ENCODE results near the gene GSTO2. TPM values are rescaled to one million over a fixed set of nuclear protein-coding genes. Genes with fewer than 3 reads are reported as not detected.

The GSTO2 gene
- total and polyA plus RNA-seq, 2 donors from 2014 or later = 22.3 to 56.7 TPM

DNA sequence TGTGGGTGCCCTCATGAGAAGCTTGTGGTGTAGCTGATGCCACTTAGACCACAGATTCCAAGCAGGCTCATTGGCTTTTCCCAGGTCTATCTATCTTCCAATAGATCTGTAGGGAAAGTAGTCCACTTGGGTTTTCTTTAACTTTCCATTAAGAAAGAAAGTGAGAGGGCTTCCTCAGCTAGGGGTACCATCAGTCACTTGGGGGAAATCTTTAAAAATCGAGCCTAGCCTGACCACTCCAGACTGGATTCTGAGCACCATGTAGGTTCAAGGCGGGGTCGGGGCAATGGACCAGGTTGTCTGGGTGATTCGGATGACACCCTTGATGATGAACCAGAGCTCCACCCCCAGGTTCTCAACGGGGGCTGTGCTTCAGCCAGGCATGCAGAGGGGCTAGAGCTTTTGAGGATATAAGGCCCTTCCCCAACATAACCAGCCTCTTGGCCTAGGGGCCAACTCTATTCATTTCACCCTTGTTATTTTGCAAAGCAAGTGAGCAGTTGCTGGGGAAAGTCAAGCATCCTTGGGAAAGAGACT, 42.3 kb downstream of the GSTO2 start:
- Histone ChIP-seq H3K36me3 (ENCODE audit: control insufficient read depth in 2 of 3, insufficient read depth in 3 of 3, low read length in 3 of 3) (peaks cover 0 to 17% (median 2%) of the 10 kb centered on the region in 3 donors), H3K4me1 (ENCODE audit: control insufficient read depth in 2 of 3, insufficient read depth in 2 of 3, low read depth in 1 of 3, low read length in 3 of 3) (peaks cover 0 to 15% (median 12%) of the 10 kb centered on the region in 3 donors), H3K9ac (ENCODE audit: low read length in 3 of 3) (no peak overlapping the region), H3K4me3 (ENCODE audit: low read length in 3 of 3) (no peak overlapping the region), H3K27me3 (ENCODE audit: control insufficient read depth, insufficient read depth, low read length) (no peaks in the 10 kb centered on the region), H3K27ac (ENCODE audit: low read depth in 2 of 2, low read length in 2 of 2) (peak overlapping the region in 1 of 2 donors; percentile 5), H3K9me3 (ENCODE audit: control insufficient read depth in 2 of 3, insufficient read depth in 1 of 3, low read length in 3 of 3) (no peaks in the 10 kb centered on the region)
- intact Hi-C loops (cut with DNase I) = no loop called here
- FAIRE-seq (no peak), DNase-seq (no peak)
- TF ChIP-seq, protein P1, sequence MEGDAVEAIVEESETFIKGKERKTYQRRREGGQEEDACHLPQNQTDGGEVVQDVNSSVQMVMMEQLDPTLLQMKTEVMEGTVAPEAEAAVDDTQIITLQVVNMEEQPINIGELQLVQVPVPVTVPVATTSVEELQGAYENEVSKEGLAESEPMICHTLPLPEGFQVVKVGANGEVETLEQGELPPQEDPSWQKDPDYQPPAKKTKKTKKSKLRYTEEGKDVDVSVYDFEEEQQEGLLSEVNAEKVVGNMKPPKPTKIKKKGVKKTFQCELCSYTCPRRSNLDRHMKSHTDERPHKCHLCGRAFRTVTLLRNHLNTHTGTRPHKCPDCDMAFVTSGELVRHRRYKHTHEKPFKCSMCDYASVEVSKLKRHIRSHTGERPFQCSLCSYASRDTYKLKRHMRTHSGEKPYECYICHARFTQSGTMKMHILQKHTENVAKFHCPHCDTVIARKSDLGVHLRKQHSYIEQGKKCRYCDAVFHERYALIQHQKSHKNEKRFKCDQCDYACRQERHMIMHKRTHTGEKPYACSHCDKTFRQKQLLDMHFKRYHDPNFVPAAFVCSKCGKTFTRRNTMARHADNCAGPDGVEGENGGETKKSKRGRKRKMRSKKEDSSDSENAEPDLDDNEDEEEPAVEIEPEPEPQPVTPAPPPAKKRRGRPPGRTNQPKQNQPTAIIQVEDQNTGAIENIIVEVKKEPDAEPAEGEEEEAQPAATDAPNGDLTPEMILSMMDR (IDR thresholded peaks at IDR 0.05; ENCODE audit: borderline replicate concordance, extremely low read depth, insufficient read depth) = no peak

DNA sequence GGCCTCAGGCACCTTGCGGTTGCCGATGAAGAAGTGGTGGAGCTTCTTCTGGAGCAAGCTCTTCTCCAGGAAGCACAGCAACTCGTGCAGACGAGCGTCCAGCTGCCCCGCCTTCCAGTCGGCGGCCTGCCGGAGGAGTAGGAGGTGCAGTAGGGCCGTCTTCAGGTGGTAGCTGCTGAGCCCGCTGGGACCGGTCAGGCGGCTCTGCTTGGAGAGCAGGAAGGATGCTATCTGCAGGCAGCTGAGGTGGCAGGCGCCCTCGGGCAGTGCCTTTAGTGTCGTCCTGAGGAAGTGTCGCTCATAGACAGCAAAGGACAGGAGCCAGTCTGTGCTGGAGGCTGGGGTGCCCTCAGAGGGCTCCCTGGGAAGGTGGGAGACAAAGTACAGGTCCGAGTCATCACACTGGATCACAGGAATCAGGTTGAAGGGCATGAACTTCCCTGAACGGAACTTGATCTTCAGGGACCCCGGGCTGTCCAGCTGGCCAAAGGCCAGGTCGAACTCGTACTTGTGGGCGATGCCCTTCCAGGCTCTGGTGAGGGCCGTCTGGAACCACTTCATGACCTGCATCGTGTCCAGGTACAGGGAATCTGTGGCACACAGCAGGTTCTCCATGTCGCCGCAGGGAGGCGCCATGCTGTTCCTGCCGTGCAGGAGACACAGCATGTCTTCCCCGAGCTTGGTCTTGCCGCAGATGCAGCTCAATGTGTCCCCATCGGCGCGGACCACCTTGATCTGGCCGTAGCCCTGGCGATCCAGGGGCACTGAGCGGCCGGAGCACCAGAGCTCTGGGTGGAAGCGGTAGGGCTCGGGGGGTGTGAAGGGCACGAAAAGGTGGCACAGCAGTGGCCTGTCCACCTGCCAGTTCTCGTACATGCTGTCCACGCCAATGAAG, 45.9 kb downstream of the GSTO2 start:
- Histone ChIP-seq H3K27ac (ENCODE audit: low read depth in 2 of 2, low read length in 2 of 2) (no peak overlapping the region), H3K9me3 (ENCODE audit: control insufficient read depth in 2 of 3, insufficient read depth in 1 of 3, low read length in 3 of 3) (no peaks in the 10 kb centered on the region), H3K27me3 (ENCODE audit: control insufficient read depth, insufficient read depth, low read length) (no peaks in the 10 kb centered on the region), H3K4me3 (ENCODE audit: low read length in 3 of 3) (no peak overlapping the region), H3K36me3 (ENCODE audit: control insufficient read depth in 2 of 3, insufficient read depth in 3 of 3, low read length in 3 of 3) (peaks cover 0 to 17% (median 2%) of the 10 kb centered on the region in 3 donors), H3K4me1 (ENCODE audit: control insufficient read depth in 2 of 3, insufficient read depth in 2 of 3, low read depth in 1 of 3, low read length in 3 of 3) (peaks cover 0 to 28% (median 17%) of the 10 kb centered on the region in 3 donors), H3K9ac (ENCODE audit: low read length in 3 of 3) (no peak overlapping the region)
- TF ChIP-seq, protein P1 (IDR thresholded peaks at IDR 0.05; ENCODE audit: borderline replicate concordance, extremely low read depth, insufficient read depth) = no peak
- intact Hi-C loops (cut with DNase I) = no loop called here
- no peak for FAIRE-seq
- no peak for DNase-seq

DNA sequence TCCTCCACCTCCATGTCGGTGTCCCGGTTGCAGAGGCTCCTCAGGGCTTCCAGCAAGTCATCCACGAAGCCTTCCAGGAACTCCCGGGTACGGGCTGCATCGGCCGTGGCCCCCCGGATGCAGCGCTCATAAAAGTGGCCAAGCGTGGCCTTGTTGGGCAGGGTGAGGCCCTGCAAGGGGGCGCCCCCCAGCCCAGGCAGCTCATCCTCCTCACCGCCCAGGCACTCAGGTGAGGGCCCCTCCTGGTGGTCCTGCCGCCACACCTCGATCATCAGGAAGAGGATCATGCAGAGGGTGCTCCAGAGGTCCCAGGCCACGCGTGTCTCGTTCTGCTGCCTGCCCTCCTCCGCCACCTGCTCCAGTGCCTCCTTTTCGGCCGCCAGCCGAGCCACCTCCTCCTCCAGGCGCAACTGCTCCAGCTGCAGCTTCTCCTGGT, 46.5 kb downstream of the GSTO2 start:
- Histone ChIP-seq H3K36me3 (ENCODE audit: control insufficient read depth in 2 of 3, insufficient read depth in 3 of 3, low read length in 3 of 3) (peaks cover 0 to 17% (median 2%) of the 10 kb centered on the region in 3 donors), H3K4me1 (ENCODE audit: control insufficient read depth in 2 of 3, insufficient read depth in 2 of 3, low read depth in 1 of 3, low read length in 3 of 3) (peaks cover 0 to 23% (median 11%) of the 10 kb centered on the region in 3 donors), H3K9me3 (ENCODE audit: control insufficient read depth in 2 of 3, insufficient read depth in 1 of 3, low read length in 3 of 3) (no peaks in the 10 kb centered on the region), H3K27me3 (ENCODE audit: control insufficient read depth, insufficient read depth, low read length) (no peaks in the 10 kb centered on the region), H3K4me3 (ENCODE audit: low read length in 3 of 3) (no peak overlapping the region), H3K9ac (ENCODE audit: low read length in 3 of 3) (no peak overlapping the region), H3K27ac (ENCODE audit: low read depth in 2 of 2, low read length in 2 of 2) (no peak overlapping the region)
- intact Hi-C loops (cut with DNase I) = no loop called here
- FAIRE-seq (no peak), DNase-seq (no peak)
- TF ChIP-seq, protein P1 (IDR thresholded peaks at IDR 0.05; ENCODE audit: borderline replicate concordance, extremely low read depth, insufficient read depth) = no peak

All from kidney (tissue), 14 donors.